GM12875 (cell line): Measurements from ENCODE around the gene GTPBP4.

Experiments
- H3K4me3 ChIP-seq: one replicate; pipeline ENCODE4 v1.5.1; 2011; ENCODE audit warnings: low read depth, low read length, control low read depth
- CTCF ChIP-seq: IDR thresholded peaks from 2 replicates; pipeline ENCODE4 v1.5.1; 2011; ENCODE audit warnings: low read depth, mild to moderate bottlenecking, control low read depth, inconsistent platforms, low read length, moderate library complexity, borderline replicate concordance; ENCODE audit not compliant: insufficient read depth

Gene GTPBP4

DNA sequence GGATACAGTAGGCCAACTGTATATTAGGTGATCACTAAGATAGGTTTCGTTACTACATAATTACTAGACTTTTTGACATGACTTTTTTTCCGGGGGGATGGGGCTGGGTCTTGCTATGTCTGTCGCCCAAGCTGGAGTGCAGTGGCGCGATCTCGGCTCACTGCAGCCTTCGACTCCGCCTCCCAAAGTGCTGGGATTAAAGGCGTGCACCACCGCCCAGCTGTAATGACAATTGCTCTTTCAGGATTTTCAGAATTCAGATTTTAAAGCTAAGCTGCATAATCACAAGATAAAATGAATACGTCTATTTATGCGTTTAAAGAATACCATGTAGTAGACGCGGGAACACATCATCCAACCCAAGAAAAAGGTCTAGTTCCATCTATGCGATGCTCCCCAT is 59.7 kb downstream of the GTPBP4 start:
- no peak for TF ChIP-seq CTCF

DNA sequence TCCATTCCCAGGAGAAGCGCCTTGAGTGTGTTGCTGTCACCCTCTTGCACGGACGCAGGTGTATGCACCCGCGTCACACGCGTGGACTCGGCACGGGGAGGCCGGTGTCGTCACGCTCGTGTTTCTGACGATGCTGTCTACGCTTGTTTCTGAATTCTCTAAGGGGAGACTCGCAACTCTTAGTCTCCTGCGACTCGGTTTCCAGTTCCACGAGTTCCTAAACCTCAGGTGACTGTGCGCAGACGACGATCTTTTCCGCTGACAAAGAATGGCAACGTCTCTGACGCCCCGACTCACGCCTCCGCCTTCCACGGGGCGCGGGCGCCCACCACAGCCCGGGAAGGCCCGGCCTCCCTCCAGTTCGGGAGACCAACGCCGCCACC is 60.1 kb downstream of the GTPBP4 start:
- no peak for TF ChIP-seq CTCF
- H3K4me3 ChIP-seq = peak overlapping the region; percentile 75

More for the DNA sequence above, 59.7 kb downstream of the GTPBP4 start:
- H3K4me3 ChIP-seq = peak overlapping the region; percentile 75

GRCh38 chr10:1048732-1049424 is 60.6 kb downstream of the GTPBP4 start, which contains the start of gene IDI1:
IDI1 (minus strand) TSS chr10:1049119; CDS start chr10:1049003, 116 bp downstream.
- TF ChIP-seq CTCF = no peak
- H3K4me3 ChIP-seq = peak within 1 kb of the TSS; percentile 75

- no peak for TF ChIP-seq CTCF
Measured at GRCh38 chr10:1049425-1049958, 61.3 kb downstream of the GTPBP4 start.

GRCh38 chr10:1050145-1050544 is 61.9 kb downstream of the GTPBP4 start:
- peak overlapping the region; percentile 75 for H3K4me3 ChIP-seq
- TF ChIP-seq CTCF = no peak

More at GRCh38 chr10:1049425-1049958, 61.3 kb downstream of the GTPBP4 start:
- peak overlapping the region; percentile 75 for H3K4me3 ChIP-seq

- peak; percentile 40; the same call in 1 of the 2 replicates for TF ChIP-seq CTCF
- H3K4me3 ChIP-seq = no peak overlapping the region
Measured at GRCh38 chr10:1050554-1050953, 62.3 kb downstream of the GTPBP4 start.

DNA sequence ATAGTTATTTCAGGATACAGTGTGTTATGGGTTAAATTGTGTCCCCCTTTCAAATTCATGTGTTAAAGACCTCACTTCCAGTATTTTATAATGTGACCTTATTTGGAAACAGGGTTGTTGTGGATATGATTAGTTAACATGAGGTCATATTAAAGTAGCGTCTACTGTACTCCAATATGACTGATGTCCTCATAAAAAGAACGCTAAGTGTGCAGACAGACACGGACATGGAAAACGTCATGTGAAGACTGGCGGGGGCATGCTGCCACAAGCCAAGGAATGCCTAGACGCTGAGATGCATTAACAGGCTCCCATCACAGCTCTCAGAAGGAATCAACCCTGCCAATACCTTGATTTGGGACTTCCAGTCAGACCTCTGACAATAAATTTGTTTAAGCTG is 66.5 kb downstream of the GTPBP4 start:
- TF ChIP-seq CTCF = no peak
- no peak overlapping the region for H3K4me3 ChIP-seq
